Fibroblast of lung (primary cell): ENCODE results near the gene MAP3K7. TPM values are rescaled to one million over a fixed set of nuclear protein-coding genes. Genes with fewer than 3 reads are reported as not detected.

Source experiments
- DNase-seq, 2 donors: peaks; one replicate each; pipeline versions ENCODE4 v3.0.0 to v3.0.0-alpha.2; 2010; ENCODE audit warnings: low read depth in 2 of 2
- H2AFZ ChIP-seq: 2 replicates; pipeline ENCODE4 v1.5.1; 2012; ENCODE audit warnings: low read length, control low read depth, inconsistent platforms
- H3K27ac ChIP-seq: 2 replicates; pipeline ENCODE4 v1.5.1; 2011; ENCODE audit warnings: low read length, control low read depth; ENCODE audit not compliant: insufficient read depth
- H3K27me3 ChIP-seq: 2 replicates; pipeline ENCODE4 v1.5.1; 2011; ENCODE audit warnings: mild to moderate bottlenecking, low read length; ENCODE audit not compliant: control insufficient read depth, insufficient read depth
- H3K36me3 ChIP-seq: 2 replicates; pipeline ENCODE4 v1.5.1; 2011; ENCODE audit warnings: low read length; ENCODE audit not compliant: control insufficient read depth, insufficient read depth
- H3K4me1 ChIP-seq: 2 replicates; pipeline ENCODE4 v1.5.1; 2011; ENCODE audit warnings: low read length; ENCODE audit not compliant: control insufficient read depth, insufficient read depth; ENCODE audit errors: extremely low read depth
- H3K4me2 ChIP-seq: 2 replicates; pipeline ENCODE4 v1.5.1; 2011; ENCODE audit warnings: low read length, control low read depth; ENCODE audit not compliant: insufficient read depth; ENCODE audit errors: extremely low read depth
- H3K4me3 ChIP-seq, 4 experiments: fragments of 200-600 bp in 1 of 4; sonication (generic) in 1 of 4; replicated peaks in 1 of 4; 2 replicates each; pipeline ENCODE4 v1.5.1; 2011 to 2016; ENCODE audit warnings: low read length in 4 of 4, low read depth in 3 of 4, mild to moderate bottlenecking in 3 of 4, control low read depth in 2 of 4, inconsistent platforms in 1 of 4, mixed read lengths in 1 of 4; ENCODE audit not compliant: insufficient read depth in 1 of 4; ENCODE audit errors: control extremely low read depth in 1 of 4
- H3K79me2 ChIP-seq: 2 replicates; pipeline ENCODE4 v1.5.1; 2012; ENCODE audit warnings: mild to moderate bottlenecking, low read length, inconsistent platforms; ENCODE audit not compliant: control insufficient read depth, insufficient read depth
- H3K9ac ChIP-seq: 2 replicates; pipeline ENCODE4 v1.5.1; 2011; ENCODE audit warnings: mild to moderate bottlenecking, low read length, control low read depth; ENCODE audit not compliant: insufficient read depth
- H3K9me3 ChIP-seq: 2 replicates; pipeline ENCODE4 v1.5.1; 2012; ENCODE audit warnings: low read depth, low read length; ENCODE audit not compliant: control insufficient read depth, insufficient read depth
- H4K20me1 ChIP-seq: 2 replicates; pipeline ENCODE4 v1.5.1; 2011; ENCODE audit warnings: low read length; ENCODE audit not compliant: control insufficient read depth, insufficient read depth; ENCODE audit errors: extremely low read depth
- EZH2 ChIP-seq: IDR thresholded peaks from 2 replicates; pipeline ENCODE4 v1.5.1; 2012; ENCODE audit warnings: low read length, control low read depth, mild to moderate bottlenecking; ENCODE audit errors: missing control alignments
- polyA plus RNA-seq, 2 donors: library from polyadenylated mRNA; depleted of rRNA in 1 of 2; stranded (reverse) in 1 of 2; unstranded in 1 of 2; fragments of >200 nt; gene quantifications; 2 replicates each; pipeline ENCODE4 v1.2.1, GENCODE V29; 2011 to 2012; ENCODE audit warnings: missing spikeins in 1 of 2
- total RNA-seq: library from RNA; depleted of rRNA; stranded (reverse); fragments of >200 nt; gene quantifications from 2 replicates; pipeline ENCODE4 v1.2.1, GENCODE V29; 2014
- TF ChIP-seq, protein P1 (sequence below), 2 donors: IDR thresholded peaks in 1 of 2; conservative IDR thresholded peaks in 1 of 2; 1 replicate in 1 of 2; 2 replicates in 1 of 2; pipeline ENCODE4 v1.5.1; 2011 to 2012; ENCODE audit warnings: low read length in 2 of 2, control low read depth in 1 of 2, inconsistent platforms in 1 of 2, low read depth in 1 of 2, mild to moderate bottlenecking in 1 of 2

Gene MAP3K7
- total and polyA plus RNA-seq, 2 donors (not counting 1 experiment from before 2014, with no cell fraction given), result 35.5 to 48.6 TPM

DNA sequence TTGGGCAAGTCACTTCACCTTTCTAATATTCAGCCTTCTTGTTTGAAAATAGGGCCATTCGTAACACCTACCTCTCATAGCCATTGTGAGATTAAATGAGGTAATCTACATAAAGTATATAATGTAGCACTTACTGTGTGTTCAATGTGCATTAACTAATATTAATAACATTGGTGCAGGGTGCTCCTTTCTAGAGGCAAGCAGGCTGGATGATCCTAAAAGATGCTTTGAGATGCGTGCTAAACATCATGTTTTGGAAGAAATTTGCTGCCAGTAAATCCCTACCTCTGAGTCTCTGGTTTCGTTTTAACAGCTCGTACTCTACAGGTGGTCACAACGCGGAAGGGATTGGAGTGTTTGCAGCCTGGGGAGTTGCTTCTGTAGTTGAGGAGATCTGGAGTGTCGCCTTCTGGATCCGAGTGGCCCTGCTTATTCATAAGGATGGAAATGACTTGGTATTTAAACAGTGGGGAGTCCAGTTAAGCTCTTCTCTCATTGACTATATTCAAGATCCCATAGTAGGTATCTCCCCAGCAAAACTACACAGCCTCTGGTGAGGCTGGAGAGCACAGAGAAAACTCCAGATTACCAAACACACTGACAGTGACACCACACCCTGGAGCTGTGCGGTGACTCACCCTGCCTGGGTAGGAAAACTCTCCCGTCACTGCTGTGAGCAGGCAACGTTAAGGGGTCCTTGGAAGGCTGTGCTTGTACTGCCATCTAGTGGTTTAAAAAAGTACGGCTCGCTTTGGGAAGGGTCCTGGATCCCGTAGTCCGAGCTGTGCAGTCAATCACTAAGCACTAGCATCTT lies 107.9 kb downstream of the MAP3K7 start:
- Histone ChIP-seq H3K79me2 (no peaks in the 10 kb centered on the region), H4K20me1 (no peaks in the 10 kb centered on the region), H3K36me3 (no peaks in the 10 kb centered on the region), H3K9ac (no peak overlapping the region), H3K4me1 (peaks cover 4% of the 10 kb centered on the region), H3K4me2 (no peak overlapping the region), H3K27me3 (no peaks in the 10 kb centered on the region), H3K27ac (no peak overlapping the region), H3K4me3 (no peak overlapping the region), H3K9me3 (no peaks in the 10 kb centered on the region), H2AFZ (peak overlapping the region; percentile 14)
- peak; percentile 91 to 97 for DNase-seq
- TF ChIP-seq, protein P1, sequence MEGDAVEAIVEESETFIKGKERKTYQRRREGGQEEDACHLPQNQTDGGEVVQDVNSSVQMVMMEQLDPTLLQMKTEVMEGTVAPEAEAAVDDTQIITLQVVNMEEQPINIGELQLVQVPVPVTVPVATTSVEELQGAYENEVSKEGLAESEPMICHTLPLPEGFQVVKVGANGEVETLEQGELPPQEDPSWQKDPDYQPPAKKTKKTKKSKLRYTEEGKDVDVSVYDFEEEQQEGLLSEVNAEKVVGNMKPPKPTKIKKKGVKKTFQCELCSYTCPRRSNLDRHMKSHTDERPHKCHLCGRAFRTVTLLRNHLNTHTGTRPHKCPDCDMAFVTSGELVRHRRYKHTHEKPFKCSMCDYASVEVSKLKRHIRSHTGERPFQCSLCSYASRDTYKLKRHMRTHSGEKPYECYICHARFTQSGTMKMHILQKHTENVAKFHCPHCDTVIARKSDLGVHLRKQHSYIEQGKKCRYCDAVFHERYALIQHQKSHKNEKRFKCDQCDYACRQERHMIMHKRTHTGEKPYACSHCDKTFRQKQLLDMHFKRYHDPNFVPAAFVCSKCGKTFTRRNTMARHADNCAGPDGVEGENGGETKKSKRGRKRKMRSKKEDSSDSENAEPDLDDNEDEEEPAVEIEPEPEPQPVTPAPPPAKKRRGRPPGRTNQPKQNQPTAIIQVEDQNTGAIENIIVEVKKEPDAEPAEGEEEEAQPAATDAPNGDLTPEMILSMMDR (conservative IDR thresholded peaks at IDR 0.05 in 1 of 2, IDR thresholded peaks at IDR 0.05 in 1 of 2; ENCODE audit: low read depth in 1 of 2, low read length in 2 of 2), result peak; percentile 82 to 85
- TF ChIP-seq EZH2, result no peak

DNA sequence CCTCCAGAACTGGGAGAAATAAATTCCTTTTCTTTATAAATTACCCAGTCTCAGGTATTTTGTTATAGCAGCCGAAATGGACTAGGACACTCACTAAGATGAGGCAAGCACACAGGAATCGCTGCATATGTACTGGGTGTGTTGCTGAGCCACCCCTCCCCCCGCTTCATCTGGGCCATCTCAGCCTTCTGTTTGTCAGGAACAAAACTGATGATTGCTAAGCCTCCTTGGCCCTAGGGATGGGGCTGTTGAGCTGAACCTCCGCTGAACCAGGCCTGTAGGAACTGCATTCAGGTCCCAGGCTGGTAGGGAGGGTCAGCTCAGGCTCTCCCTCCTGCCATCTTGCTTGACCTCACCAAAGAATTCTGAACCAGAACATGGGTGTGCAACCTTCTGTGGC lies 108.6 kb downstream of the MAP3K7 start:
- Histone ChIP-seq H3K4me2 (no peak overlapping the region), H2AFZ (no peak overlapping the region), H3K4me1 (peaks cover 4% of the 10 kb centered on the region), H3K27me3 (no peaks in the 10 kb centered on the region), H3K4me3 (no peak overlapping the region), H3K9ac (no peak overlapping the region), H3K79me2 (no peaks in the 10 kb centered on the region), H3K9me3 (no peaks in the 10 kb centered on the region), H3K36me3 (no peaks in the 10 kb centered on the region), H3K27ac (no peak overlapping the region), H4K20me1 (no peaks in the 10 kb centered on the region)
- DNase-seq, result no peak
- TF ChIP-seq, protein P1 (conservative IDR thresholded peaks at IDR 0.05 in 1 of 2, IDR thresholded peaks at IDR 0.05 in 1 of 2; ENCODE audit: low read depth in 1 of 2, low read length in 2 of 2), result no peak
- TF ChIP-seq EZH2, result no peak

DNA sequence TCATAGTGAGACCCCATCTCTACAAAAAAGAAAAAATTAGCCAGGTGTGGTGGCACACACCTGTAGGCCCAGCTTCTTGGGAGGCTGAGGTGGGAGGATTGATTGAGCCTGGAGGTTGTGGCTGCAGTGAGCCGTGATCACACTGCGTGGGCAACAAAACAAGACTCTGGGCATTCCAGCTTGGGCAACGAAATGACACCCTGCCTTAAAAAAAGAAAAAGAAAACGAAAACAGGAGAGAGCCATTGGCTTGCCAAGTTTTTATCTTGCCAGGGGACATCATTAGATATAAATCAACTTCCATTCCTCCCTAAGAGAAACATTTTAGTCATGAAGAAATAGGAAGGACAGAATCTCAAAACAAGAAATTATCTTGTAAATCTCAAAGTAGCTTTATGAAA lies 109.5 kb downstream of the MAP3K7 start:
- no peak for TF ChIP-seq EZH2
- TF ChIP-seq, protein P1 (conservative IDR thresholded peaks at IDR 0.05 in 1 of 2, IDR thresholded peaks at IDR 0.05 in 1 of 2; ENCODE audit: low read depth in 1 of 2, low read length in 2 of 2), result no peak

More for the DNA sequence above, 109.5 kb downstream of the MAP3K7 start:
- Histone ChIP-seq H3K4me1 (peaks cover 4% of the 10 kb centered on the region), H3K27me3 (no peaks in the 10 kb centered on the region), H3K9ac (no peak overlapping the region), H3K4me3 (no peak overlapping the region), H3K27ac (no peak overlapping the region), H4K20me1 (no peaks in the 10 kb centered on the region), H3K36me3 (no peaks in the 10 kb centered on the region), H3K79me2 (no peaks in the 10 kb centered on the region), H3K4me2 (no peak overlapping the region), H3K9me3 (no peaks in the 10 kb centered on the region), H2AFZ (no peak overlapping the region)
- no peak for DNase-seq
